ENCODE data around the gene EXOC4. TPM values are rescaled to one million over a fixed set of nuclear protein-coding genes. Genes with fewer than 3 reads are reported as not detected.

The EXOC4 gene
- total and polyA plus RNA-seq, 7 donors = 7.6 to 63.0 (median 29.1) TPM

- 58 to 99% (median 97%) methylated on average over 1 of the region's 1 CpG for WGBS, 3 donors
- intact Hi-C loops (cut with DNase I) = no loop called here
- ATAC-seq (no peak), DNase-seq (no peak)
- no peaks in the 10 kb centered on the region for H3K4me1 ChIP-seq
- no peaks in the 10 kb centered on the region for H3K36me3 ChIP-seq (ENCODE audit: insufficient read depth in 1 of 2, low read depth in 1 of 2)
- H3K27me3 ChIP-seq (ENCODE audit: insufficient read depth in 3 of 3, low read length in 2 of 3) = no peaks in the 10 kb centered on the region
- no peak overlapping the region for H3K4me3 ChIP-seq
- TF ChIP-seq, protein P1, sequence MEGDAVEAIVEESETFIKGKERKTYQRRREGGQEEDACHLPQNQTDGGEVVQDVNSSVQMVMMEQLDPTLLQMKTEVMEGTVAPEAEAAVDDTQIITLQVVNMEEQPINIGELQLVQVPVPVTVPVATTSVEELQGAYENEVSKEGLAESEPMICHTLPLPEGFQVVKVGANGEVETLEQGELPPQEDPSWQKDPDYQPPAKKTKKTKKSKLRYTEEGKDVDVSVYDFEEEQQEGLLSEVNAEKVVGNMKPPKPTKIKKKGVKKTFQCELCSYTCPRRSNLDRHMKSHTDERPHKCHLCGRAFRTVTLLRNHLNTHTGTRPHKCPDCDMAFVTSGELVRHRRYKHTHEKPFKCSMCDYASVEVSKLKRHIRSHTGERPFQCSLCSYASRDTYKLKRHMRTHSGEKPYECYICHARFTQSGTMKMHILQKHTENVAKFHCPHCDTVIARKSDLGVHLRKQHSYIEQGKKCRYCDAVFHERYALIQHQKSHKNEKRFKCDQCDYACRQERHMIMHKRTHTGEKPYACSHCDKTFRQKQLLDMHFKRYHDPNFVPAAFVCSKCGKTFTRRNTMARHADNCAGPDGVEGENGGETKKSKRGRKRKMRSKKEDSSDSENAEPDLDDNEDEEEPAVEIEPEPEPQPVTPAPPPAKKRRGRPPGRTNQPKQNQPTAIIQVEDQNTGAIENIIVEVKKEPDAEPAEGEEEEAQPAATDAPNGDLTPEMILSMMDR (IDR thresholded peaks at IDR 0.05) = no peak
- H3K27ac ChIP-seq = no peak overlapping the region
- no peaks in the 10 kb centered on the region for H3K9me3 ChIP-seq
Measured at GRCh38 chr7:133932591-133932990, 679.7 kb downstream of the EXOC4 start.

DNA sequence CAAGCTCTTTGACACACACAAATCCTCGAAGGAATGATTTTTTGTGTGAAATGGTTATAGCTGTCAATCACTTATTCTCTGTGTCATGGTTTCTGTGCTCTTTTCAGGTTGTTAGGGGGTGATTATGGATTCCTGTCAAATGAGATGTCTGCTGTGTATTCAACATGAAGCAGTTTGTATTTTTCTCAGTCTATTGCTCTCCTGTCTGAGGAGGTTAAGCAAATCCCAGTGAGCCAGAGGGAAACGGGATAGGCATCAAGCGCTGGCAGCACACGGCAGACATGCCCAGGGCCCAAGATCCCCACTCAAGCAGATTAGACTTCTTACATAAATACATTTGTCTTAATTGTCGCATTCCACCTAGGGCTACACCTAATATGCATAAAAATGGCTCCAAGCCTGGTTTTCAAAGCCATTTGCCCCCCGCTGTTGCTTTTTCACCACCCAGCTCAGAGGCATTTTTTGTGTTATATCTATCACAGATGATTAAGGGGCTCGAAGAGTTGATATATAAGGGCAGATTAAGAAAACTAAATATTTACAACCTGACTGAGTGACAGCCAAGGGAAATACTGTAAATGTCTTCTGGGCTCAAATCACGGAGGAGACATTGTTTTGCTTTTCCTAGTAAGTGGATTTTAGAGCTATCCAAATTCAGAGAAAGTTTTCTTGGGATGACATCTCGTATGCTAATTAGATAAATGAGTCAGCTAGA, 681.5 kb downstream of the EXOC4 start:
- TF ChIP-seq, protein P1 (IDR thresholded peaks at IDR 0.05) = no peak
- Histone ChIP-seq H3K27ac (no peak overlapping the region), H3K4me1 (no peaks in the 10 kb centered on the region), H3K36me3 (ENCODE audit: insufficient read depth in 1 of 2, low read depth in 1 of 2) (peaks cover 0 to 14% of the 10 kb centered on the region in 2 donors), H3K27me3 (ENCODE audit: insufficient read depth in 3 of 3, low read length in 2 of 3) (no peaks in the 10 kb centered on the region), H3K9me3 (no peaks in the 10 kb centered on the region), H3K4me3 (no peak overlapping the region)
- no peak for ATAC-seq
- intact Hi-C loops (cut with DNase I) = no loop called here
- no peak for DNase-seq
- 87 to 92% (median 88%) methylated on average over 9 of the region's 9 CpGs for WGBS, 3 donors

DNA sequence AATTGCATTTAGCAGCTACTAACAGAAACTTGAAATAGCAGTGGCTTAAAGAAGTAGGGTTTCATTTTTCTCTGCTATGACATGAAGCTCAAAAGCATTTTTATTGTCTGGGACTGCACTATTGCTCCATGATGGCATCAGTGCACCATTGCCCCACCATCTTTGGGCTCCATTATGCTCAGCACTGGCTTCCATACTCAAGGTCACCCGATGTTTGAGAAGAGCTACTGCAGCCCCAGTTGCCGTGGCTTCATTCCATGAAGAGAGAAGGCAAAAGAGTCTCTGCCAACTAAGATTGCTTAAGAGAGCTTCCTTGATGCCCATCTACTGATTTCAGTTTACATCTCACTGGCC, 682.1 kb downstream of the EXOC4 start:
- peaks cover 0 to 14% of the 10 kb centered on the region in 2 donors for H3K36me3 ChIP-seq (ENCODE audit: insufficient read depth in 1 of 2, low read depth in 1 of 2)
- DNase-seq = no peak
- TF ChIP-seq, protein P1 (IDR thresholded peaks at IDR 0.05) = no peak
- no peak for ATAC-seq
- H3K4me1 ChIP-seq = no peaks in the 10 kb centered on the region
- intact Hi-C loops (cut with DNase I) = no loop called here
- no peaks in the 10 kb centered on the region for H3K27me3 ChIP-seq (ENCODE audit: insufficient read depth in 3 of 3, low read length in 2 of 3)
- H3K27ac ChIP-seq = no peak overlapping the region
- no peaks in the 10 kb centered on the region for H3K9me3 ChIP-seq
- 56 to 92% (median 57%) methylated on average over 2 of the region's 2 CpGs for WGBS, 3 donors
- no peak overlapping the region for H3K4me3 ChIP-seq

- H3K36me3 ChIP-seq (ENCODE audit: insufficient read depth in 1 of 2, low read depth in 1 of 2) = peaks cover 0 to 16% of the 10 kb centered on the region in 2 donors
- DNase-seq (no peak), ATAC-seq (no peak)
- H3K27ac ChIP-seq = no peak overlapping the region
- no peak overlapping the region for H3K4me3 ChIP-seq
- 88 to 91% (median 89%) methylated on average over 7 of the region's 7 CpGs for WGBS, 3 donors
- intact Hi-C loops (cut with DNase I) = no loop called here
- H3K4me1 ChIP-seq = no peaks in the 10 kb centered on the region
- no peaks in the 10 kb centered on the region for H3K9me3 ChIP-seq
- TF ChIP-seq, protein P1 (IDR thresholded peaks at IDR 0.05) = no peak
- no peaks in the 10 kb centered on the region for H3K27me3 ChIP-seq (ENCODE audit: insufficient read depth in 3 of 3, low read length in 2 of 3)
Measured at GRCh38 chr7:133936074-133936473, 683.2 kb downstream of the EXOC4 start.

DNA sequence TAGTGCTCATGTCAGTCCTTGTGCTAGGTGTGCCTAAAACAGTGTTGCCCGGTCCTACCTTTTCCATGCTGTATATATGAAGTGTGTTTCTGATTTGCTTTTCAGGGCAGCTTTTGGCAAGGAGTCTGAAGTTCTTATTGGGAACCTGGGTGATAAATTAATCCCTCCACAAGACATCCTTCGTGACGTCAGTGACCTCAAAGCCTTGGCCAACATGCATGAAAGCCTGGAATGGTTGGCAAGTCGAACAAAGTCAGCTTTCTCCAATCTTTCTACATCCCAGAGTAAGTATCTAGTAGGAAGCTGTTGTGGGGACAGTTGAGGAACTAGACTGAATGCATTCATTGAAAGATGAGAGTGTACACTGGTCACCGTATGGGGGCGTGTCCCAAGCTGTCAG, 684.9 kb downstream of the EXOC4 start:
- TF ChIP-seq, protein P1 (IDR thresholded peaks at IDR 0.05) = no peak
- WGBS, 3 donors = 77 to 91% (median 85%) methylated on average over 6 of the region's 6 CpGs
- Histone ChIP-seq H3K36me3 (ENCODE audit: insufficient read depth in 1 of 2, low read depth in 1 of 2) (peaks cover 0 to 21% of the 10 kb centered on the region in 2 donors), H3K9me3 (no peaks in the 10 kb centered on the region), H3K4me3 (no peak overlapping the region), H3K27ac (no peak overlapping the region), H3K27me3 (ENCODE audit: insufficient read depth in 3 of 3, low read length in 2 of 3) (no peaks in the 10 kb centered on the region), H3K4me1 (no peaks in the 10 kb centered on the region)
- ATAC-seq = no peak
- no peak for DNase-seq
- intact Hi-C loops (cut with DNase I) = no loop called here
